H9 (cell line): ENCODE data around the gene NDRG2. TPM values are rescaled to one million over a fixed set of nuclear protein-coding genes. Genes with fewer than 3 reads are reported as not detected.

Source experiments
- DNase-seq: peaks from one replicate; pipeline ENCODE4 v3.0.0-alpha.2; 2017
- H2AFZ ChIP-seq: one replicate; pipeline ENCODE4 v1.6.1; 2013; ENCODE audit warnings: mild to moderate bottlenecking, low read length, control low read depth, moderate library complexity
- H2AK5ac ChIP-seq: 2 replicates; pipeline ENCODE4 v1.6.1; 2013; ENCODE audit warnings: low read length, control low read depth, mixed read lengths; ENCODE audit not compliant: insufficient read length
- H2BK120ac ChIP-seq: one replicate; pipeline ENCODE4 v1.6.1; 2013; ENCODE audit warnings: low read depth, mild to moderate bottlenecking, low read length, control low read depth, inconsistent platforms; ENCODE audit not compliant: poor library complexity, severe bottlenecking
- H2BK12ac ChIP-seq: 2 replicates; pipeline ENCODE4 v1.6.1; 2013; ENCODE audit warnings: low read length, control low read depth, mixed read lengths, low read depth; ENCODE audit not compliant: insufficient read length
- H2BK15ac ChIP-seq: 2 replicates; pipeline ENCODE4 v1.6.1; 2013; ENCODE audit warnings: low read depth, low read length, control low read depth
- H2BK20ac ChIP-seq: one replicate; pipeline ENCODE4 v1.6.1; 2013; ENCODE audit warnings: low read depth, mild to moderate bottlenecking, low read length, control low read depth, inconsistent platforms; ENCODE audit not compliant: poor library complexity, severe bottlenecking
- H2BK5ac ChIP-seq: 2 replicates; pipeline ENCODE4 v1.6.1; 2013; ENCODE audit warnings: low read length, control low read depth, mixed read lengths; ENCODE audit not compliant: insufficient read length
- H3K14ac ChIP-seq: 2 replicates; pipeline ENCODE4 v1.6.1; 2013; ENCODE audit warnings: low read length, control low read depth; ENCODE audit not compliant: insufficient read depth
- H3K18ac ChIP-seq: 2 replicates; pipeline ENCODE4 v1.6.1; 2013; ENCODE audit warnings: low read depth, mild to moderate bottlenecking, mixed read lengths, low read length, control low read depth; ENCODE audit not compliant: insufficient read length
- H3K23ac ChIP-seq: 2 replicates; pipeline ENCODE4 v1.6.1; 2013; ENCODE audit warnings: low read length, control low read depth, mixed read lengths, low read depth; ENCODE audit not compliant: insufficient read length
- H3K23me2 ChIP-seq: 2 replicates; pipeline ENCODE4 v1.6.1; 2013; ENCODE audit warnings: low read depth, mild to moderate bottlenecking, mixed read lengths, low read length, control low read depth; ENCODE audit not compliant: insufficient read length, poor library complexity, severe bottlenecking
- H3K27ac ChIP-seq: 2 replicates; pipeline ENCODE4 v1.5.1; 2013; ENCODE audit warnings: low read length, control low read depth, mixed read lengths, low read depth; ENCODE audit not compliant: insufficient read length
- H3K27me3 ChIP-seq: 2 replicates; pipeline ENCODE4 v1.6.1; 2013; ENCODE audit warnings: low read length, control low read depth, inconsistent platforms; ENCODE audit not compliant: insufficient read depth
- H3K4ac ChIP-seq: 2 replicates; pipeline ENCODE4 v1.6.1; 2013; ENCODE audit warnings: low read depth, mild to moderate bottlenecking, control low read depth, inconsistent platforms, low read length, moderate library complexity
- H3K4me1 ChIP-seq: 2 replicates; pipeline ENCODE4 v1.6.1; 2013; ENCODE audit warnings: low read length, control low read depth, inconsistent platforms; ENCODE audit not compliant: insufficient read depth
- H3K4me2 ChIP-seq: 2 replicates; pipeline ENCODE4 v1.6.1; 2013; ENCODE audit warnings: low read length, control low read depth, mixed read lengths; ENCODE audit not compliant: insufficient read length, insufficient read depth
- H3K56ac ChIP-seq: 2 replicates; pipeline ENCODE4 v1.6.1; 2013; ENCODE audit warnings: low read depth, mild to moderate bottlenecking, mixed read lengths, low read length, control low read depth; ENCODE audit not compliant: insufficient read length
- H3K79me1 ChIP-seq: 2 replicates; pipeline ENCODE4 v1.6.1; 2013; ENCODE audit warnings: low read depth, mild to moderate bottlenecking, moderate library complexity, low read length, control low read depth, inconsistent platforms; ENCODE audit not compliant: insufficient read depth, poor library complexity, severe bottlenecking
- H3K79me2 ChIP-seq: 2 replicates; pipeline ENCODE4 v1.6.1; 2013; ENCODE audit warnings: low read length, control low read depth, inconsistent platforms; ENCODE audit not compliant: insufficient read depth
- H3K9ac ChIP-seq: 2 replicates; pipeline ENCODE4 v1.6.1; 2013; ENCODE audit warnings: low read length, control low read depth, mixed read lengths; ENCODE audit not compliant: insufficient read length; ENCODE audit errors: extremely low read depth
- H3K9me3 ChIP-seq: one replicate; pipeline ENCODE4 v1.6.1; 2013; ENCODE audit warnings: low read depth, low read length, inconsistent platforms; ENCODE audit not compliant: control insufficient read depth
- H3T11ph ChIP-seq: one replicate; pipeline ENCODE4 v1.6.1; 2013; ENCODE audit warnings: mild to moderate bottlenecking, low read length, control low read depth, inconsistent platforms
- H4K20me1 ChIP-seq: one replicate; pipeline ENCODE4 v1.6.1; 2013; ENCODE audit not compliant: control insufficient read depth, insufficient read length, insufficient read depth
- H4K5ac ChIP-seq: 2 replicates; pipeline ENCODE4 v1.6.1; 2013; ENCODE audit warnings: low read depth, mild to moderate bottlenecking, mixed read lengths, low read length, control low read depth; ENCODE audit not compliant: insufficient read length
- H4K8ac ChIP-seq: replicated peaks from 2 replicates; pipeline ENCODE4 v1.6.1; 2013; ENCODE audit warnings: low read length, control low read depth, mixed read lengths, low read depth; ENCODE audit not compliant: insufficient read length
- H4K91ac ChIP-seq: 2 replicates; pipeline ENCODE4 v1.6.1; 2013; ENCODE audit warnings: low read depth, mild to moderate bottlenecking, moderate library complexity, mixed read lengths, low read length, control low read depth; ENCODE audit not compliant: insufficient read length
- H3K27ac Mint-ChIP-seq, 3 experiments: 2 replicates in 2 of 3; 3 replicates in 1 of 3; pipeline ENCODE4 v1.8.0; 2020 to 2021; ENCODE audit warnings: mixed read lengths in 3 of 3, mild to moderate bottlenecking in 1 of 3, moderate library complexity in 1 of 3
- H3K27me3 Mint-ChIP-seq: 2 replicates; pipeline ENCODE4 v1.8.0; 2021; ENCODE audit warnings: low read depth, mild to moderate bottlenecking, moderate library complexity, mixed read lengths
- H3K36me3 Mint-ChIP-seq, 3 experiments: 2 replicates in 2 of 3; 3 replicates in 1 of 3; pipeline ENCODE4 v1.8.0; 2020 to 2021; ENCODE audit warnings: low read depth in 3 of 3, mixed read lengths in 3 of 3; ENCODE audit not compliant: insufficient read depth in 1 of 3
- H3K4me1 Mint-ChIP-seq, 2 experiments: 2 replicates each; pipeline ENCODE4 v1.8.0; 2020; ENCODE audit warnings: mixed read lengths in 2 of 2
- H3K4me3 Mint-ChIP-seq, 2 experiments: 2 replicates in 1 of 2; 3 replicates in 1 of 2; pipeline ENCODE4 v1.8.0; 2020 to 2021; ENCODE audit warnings: mild to moderate bottlenecking in 2 of 2, mixed read lengths in 2 of 2, moderate library complexity in 1 of 2
- H3K9me3 Mint-ChIP-seq, 2 experiments: 2 replicates in 1 of 2; 3 replicates in 1 of 2; pipeline ENCODE4 v1.8.0; 2020; ENCODE audit warnings: mild to moderate bottlenecking in 2 of 2, mixed read lengths in 2 of 2, moderate library complexity in 1 of 2
- CTCF ChIP-seq: fragments of 200-600 bp; sonication (generic); conservative IDR thresholded peaks from 3 replicates; pipeline ENCODE4 v1.8.0; 2021; ENCODE audit warnings: antibody characterized with exemption, mild to moderate bottlenecking
- WGBS: extraction: QIAGEN DNeasy Blood & Tissue Kit; methylation state at CpG from one replicate; pipeline ENCODE4 v1.1.7; 2013; ENCODE audit warnings: missing lambda C conversion rate, low lambda C conversion rate, mixed read lengths; ENCODE audit not compliant: insufficient read length; ENCODE audit errors: extremely low coverage; 5-methylcytosine and 5-hydroxymethylcytosine counted together
- total RNA-seq: library from RNA; stranded (reverse); gene quantifications from 2 replicates; pipeline ENCODE4 v1.2.1, GENCODE V29; 2021

NDRG2 gene
- total RNA-seq, 1 experiment from 2014 or later = 20.6 TPM

DNA sequence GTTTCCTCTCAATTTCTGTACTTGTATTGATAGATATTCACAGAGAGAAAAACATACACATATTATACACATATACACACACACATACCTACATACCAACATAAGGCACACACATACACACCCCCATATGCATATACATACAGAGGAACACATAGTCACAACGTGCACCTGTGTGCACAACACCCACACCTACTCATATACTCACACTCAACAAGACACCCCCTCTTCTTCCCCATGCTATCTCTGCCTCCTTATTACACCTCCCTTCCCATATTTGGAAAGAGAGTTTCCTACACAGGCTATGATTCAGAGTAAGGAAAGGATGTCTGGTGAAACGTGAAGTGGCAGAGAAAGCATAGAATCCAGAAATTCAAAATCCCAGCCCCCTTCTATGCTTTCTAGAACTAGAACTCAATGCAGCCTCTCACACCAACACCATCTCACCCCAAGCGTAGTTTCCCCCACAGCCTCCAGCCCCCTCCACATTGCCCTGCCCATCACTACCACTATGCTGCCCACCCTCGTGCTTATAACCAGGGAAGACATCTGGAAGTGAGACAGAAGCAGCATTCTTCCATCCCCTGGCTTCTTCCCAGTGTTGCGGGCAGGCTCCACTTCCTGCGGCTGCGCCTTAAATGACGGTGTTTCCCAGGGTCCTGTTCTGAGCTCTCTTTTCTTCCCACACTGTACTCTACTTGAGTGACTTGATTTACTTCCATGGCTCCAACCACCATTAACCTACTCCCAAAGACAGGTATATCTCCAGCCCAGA lies 35.2 kb upstream of the NDRG2 start:
- Histone ChIP-seq H4K20me1 (no peaks in the 10 kb centered on the region), H3T11ph (no peak overlapping the region), H3K14ac (no peak overlapping the region), H3K23ac (no peak overlapping the region), H2BK12ac (no peak overlapping the region), H4K5ac (no peak overlapping the region), H3K23me2 (no peaks in the 10 kb centered on the region), H2BK120ac (no peak overlapping the region), H4K8ac (no peak overlapping the region), H3K79me2 (no peaks in the 10 kb centered on the region), H3K27me3 (no peaks in the 10 kb centered on the region), H3K4me1 (no peaks in the 10 kb centered on the region; the same call in 1 of the 2 replicates), H3K9ac (no peak overlapping the region), H4K91ac (no peak overlapping the region), H3K4me2 (no peak overlapping the region), H2BK20ac (no peak overlapping the region), H3K56ac (no peak overlapping the region), H3K18ac (no peak overlapping the region), H3K27ac (no peak overlapping the region), H2BK5ac (no peak overlapping the region), H2AK5ac (no peak overlapping the region), H2AFZ (no peak overlapping the region), H3K4ac (no peak overlapping the region), H3K79me1 (no peaks in the 10 kb centered on the region), H3K9me3 (no peaks in the 10 kb centered on the region), H2BK15ac (no peak overlapping the region)
- Mint-ChIP-seq H3K36me3 (no peaks in the 10 kb centered on the region), H3K4me3 (no peak overlapping the region), H3K4me1 (peaks cover 15% of the 10 kb centered on the region in 2 experiments), H3K27me3 (peaks cover 2% of the 10 kb centered on the region; the same call in 1 of the 2 replicates), H3K27ac (no peak overlapping the region), H3K9me3 (no peaks in the 10 kb centered on the region)
- WGBS = no CpG with 5 or more reads among the region's 8 CpGs
- no peak for TF ChIP-seq CTCF
- no peak for DNase-seq
